Epithelial cell of esophagus (primary cell): ENCODE results near the gene LMNA.

Experiments
- DNase-seq: peaks from one replicate; pipeline ENCODE4 v3.0.0; 2010; ENCODE audit warnings: low read depth
- H3K4me3 ChIP-seq: 2 replicates; pipeline ENCODE4 v1.5.1; 2011; ENCODE audit warnings: mild to moderate bottlenecking, low read length, control low read depth
- CTCF ChIP-seq: IDR thresholded peaks from 2 replicates; pipeline ENCODE4 v1.5.1; 2011; ENCODE audit warnings: low read depth, mild to moderate bottlenecking, low read length, control low read depth, inconsistent platforms; ENCODE audit not compliant: insufficient read depth; ENCODE audit errors: missing control alignments

LMNA gene

GRCh38 chr1:156154317-156154749 is 39.8 kb downstream of the LMNA start:
- no peak for TF ChIP-seq CTCF
- peak overlapping the region; percentile 38 for H3K4me3 ChIP-seq
- DNase-seq, result no peak

GRCh38 chr1:156155756-156156510 is 41.4 kb downstream of the LMNA start:
- TF ChIP-seq CTCF, result no peak
- DNase-seq, result no peak
- no peak overlapping the region for H3K4me3 ChIP-seq

- TF ChIP-seq CTCF, result no peak
- no peak for DNase-seq
- no peak overlapping the region for H3K4me3 ChIP-seq
Measured at GRCh38 chr1:156157506-156157905, 43.0 kb downstream of the LMNA start.

- DNase-seq, result no peak
- TF ChIP-seq CTCF, result no peak
- H3K4me3 ChIP-seq, result no peak overlapping the region
Measured at GRCh38 chr1:156157966-156158365, 43.5 kb downstream of the LMNA start.

GRCh38 chr1:156160000-156160742 is 45.7 kb downstream of the LMNA start:
- no peak for DNase-seq
- H3K4me3 ChIP-seq, result no peak overlapping the region
- TF ChIP-seq CTCF, result no peak

- H3K4me3 ChIP-seq, result no peak overlapping the region
- peak; percentile 33 for DNase-seq
- TF ChIP-seq CTCF, result no peak
Measured at GRCh38 chr1:156160743-156161171, 46.2 kb downstream of the LMNA start.
